Measurements from ENCODE around the gene ZNF524. TPM values are rescaled to one million over a fixed set of nuclear protein-coding genes. Genes with fewer than 3 reads are reported as not detected.
A peak's percentile ranks its signal among the peaks of the same experiment; 100 is the strongest.

Gene ZNF524
- total and polyA plus RNA-seq, 3 experiments from 2014 or later: 13.9 to 35.9 (median 15.8) TPM

DNA sequence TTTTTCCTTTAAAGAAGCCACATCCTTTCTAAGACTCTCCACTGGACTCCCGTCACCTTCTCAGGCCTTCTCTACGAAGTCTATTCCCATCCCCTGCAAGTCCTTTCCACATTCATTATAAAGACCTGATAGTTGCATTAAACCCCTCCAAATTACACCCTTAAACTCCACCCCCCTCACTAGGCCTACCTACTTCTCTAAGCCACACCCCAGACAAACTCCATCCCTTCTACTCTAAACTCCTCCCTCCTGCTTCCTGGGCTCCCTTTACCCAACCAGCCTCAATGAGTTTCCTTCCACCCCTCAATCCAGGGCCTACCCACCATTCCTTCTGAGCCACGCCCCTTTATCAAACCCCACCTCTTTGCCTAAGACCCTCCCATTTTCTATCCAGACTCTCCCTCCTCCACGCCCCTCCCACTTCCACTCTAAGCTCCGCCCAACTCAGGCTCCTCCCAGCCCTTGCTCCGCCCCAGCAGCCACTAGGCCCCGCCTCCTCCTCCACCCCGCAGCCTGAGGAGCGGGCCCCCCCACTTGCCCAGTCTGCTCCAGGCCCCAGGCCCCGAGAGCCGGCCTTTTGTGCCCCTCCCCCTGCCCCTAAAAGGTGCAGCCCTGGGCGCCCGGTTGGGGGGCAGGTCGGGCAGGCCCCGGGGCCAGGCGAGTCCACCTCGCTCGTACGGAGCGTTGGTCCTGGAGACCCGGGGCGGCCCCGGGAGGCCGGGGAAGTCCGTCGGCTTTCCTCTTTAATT lies 1.2 kb upstream of the ZNF524 start:
- Histone ChIP-seq H3K4me1 (ENCODE audit: insufficient read depth, low read length) (peaks cover 16% of the 10 kb centered on the region), H3K27ac (ENCODE audit: low read depth, low read length) (peak overlapping the region; percentile 91), H3K4me3 (ENCODE audit: low read length) (peak overlapping the region; percentile 99), H3K36me3 (ENCODE audit: insufficient read depth, low read length) (peaks cover 12% of the 10 kb centered on the region), H3K9me3 (ENCODE audit: low read length) (no peaks in the 10 kb centered on the region), H3K27me3 (ENCODE audit: insufficient read depth, low read length, poor library complexity, severe bottlenecking) (no peaks in the 10 kb centered on the region)
- ChIA-PET POLR2A (interaction anchor here (0.6 to 2.5 kb wide), 21 partner anchors 12 to 1430 kb away, joined by 3 to 34 read pairs (median 4); partner anchors contain the start of genes ISOC2, KMT5C, LENG8 and PPP6R1), CTCF (interaction anchor here (0.6 to 3.9 kb wide), 8 partner anchors 9 to 122 kb away, joined by 3 to 15 read pairs (median 4); partner anchors contain the start of gene ZNF784)
- Mint-ChIP-seq H3K36me3 (peaks cover 11 to 45% (median 13%) of the 10 kb centered on the region in 3 donors), H3K27ac (peak overlapping the region; percentile 91 to 100 (median 98)), H3K4me3 (peak overlapping the region; percentile 95 to 100 (median 98)), H3K4me1 (peaks cover 17 to 26% (median 24%) of the 10 kb centered on the region in 3 donors), H3K27me3 (peaks cover 0 to 1% of the 10 kb centered on the region in 2 donors), H3K9me3 (no peaks in the 10 kb centered on the region)
- DNase-seq: peak; percentile 85 to 96 (median 93)

GRCh38 chr19:55599468-55599841 lies 633 bp upstream of the ZNF524 start, which contains the start of gene FIZ1:
TSS of gene FIZ1 (minus strand) at chr19:55599517. CDS start at chr19:55597865, 1,652 bp downstream.
- ChIA-PET POLR2A (interaction anchor here (0.6 to 2.5 kb wide), 20 partner anchors 15 to 1430 kb away, joined by 3 to 34 read pairs (median 4); partner anchors contain the start of genes ISOC2, KMT5C, LENG8 and PPP6R1), CTCF (interaction anchor here (1.0 to 3.9 kb wide), 8 partner anchors 11 to 132 kb away, joined by 3 to 15 read pairs (median 4); partner anchors contain the start of gene ZNF784)
- H3K4me1 Mint-ChIP-seq: peaks cover 19 to 29% (median 26%) of the 10 kb centered on the region in 3 donors
- Histone ChIP-seq H3K4me3 (ENCODE audit: low read length) (peak within 1 kb of the TSS; percentile 99), H3K27me3 (ENCODE audit: insufficient read depth, low read length, poor library complexity, severe bottlenecking) (no peaks in the 10 kb centered on the region), H3K9me3 (ENCODE audit: low read length) (no peaks in the 10 kb centered on the region), H3K4me1 (ENCODE audit: insufficient read depth, low read length) (peaks cover 18% of the 10 kb centered on the region), H3K27ac (ENCODE audit: low read depth, low read length) (peak within 1 kb of the TSS; percentile 91), H3K36me3 (ENCODE audit: insufficient read depth, low read length) (peaks cover 12% of the 10 kb centered on the region)
- H3K27ac Mint-ChIP-seq: peak within 1 kb of the TSS; percentile 91 to 100 (median 98)
- no peaks in the 10 kb centered on the region for H3K9me3 Mint-ChIP-seq
- peaks cover 11 to 45% (median 13%) of the 10 kb centered on the region in 3 donors for H3K36me3 Mint-ChIP-seq
- peak; percentile 92 to 98 (median 96) for DNase-seq
- peak within 1 kb of the TSS; percentile 95 to 100 (median 98) for H3K4me3 Mint-ChIP-seq
- peaks cover 0 to 1% of the 10 kb centered on the region in 2 donors for H3K27me3 Mint-ChIP-seq

DNA sequence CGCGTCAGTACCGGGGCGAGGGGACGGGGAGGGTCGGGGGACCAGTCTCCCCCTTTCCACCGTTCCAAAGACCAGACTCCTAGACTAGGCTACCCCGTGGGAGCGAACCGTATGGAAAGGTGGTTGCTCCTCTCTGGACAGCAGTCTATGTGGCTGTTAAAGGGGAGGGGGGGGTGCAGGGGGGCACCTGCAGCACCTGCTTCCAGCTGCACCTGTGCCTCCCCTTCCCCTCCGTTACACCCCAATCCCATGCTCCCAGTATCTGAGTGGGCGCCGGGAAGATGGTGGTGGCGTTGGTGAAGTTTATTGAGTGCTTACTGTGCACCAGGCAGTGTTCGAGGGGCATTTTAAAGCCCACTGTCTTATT lies 557 bp downstream of the ZNF524 start:
- peak overlapping the region; percentile 73 to 91 (median 88) for H3K4me3 Mint-ChIP-seq
- H3K27ac Mint-ChIP-seq: peak overlapping the region; percentile 66 to 95 (median 82)
- H3K4me1 Mint-ChIP-seq: peaks cover 19 to 36% (median 32%) of the 10 kb centered on the region in 3 donors
- Histone ChIP-seq H3K27me3 (ENCODE audit: insufficient read depth, low read length, poor library complexity, severe bottlenecking) (no peaks in the 10 kb centered on the region), H3K4me3 (ENCODE audit: low read length) (peak overlapping the region; percentile 35), H3K36me3 (ENCODE audit: insufficient read depth, low read length) (peaks cover 6% of the 10 kb centered on the region), H3K4me1 (ENCODE audit: insufficient read depth, low read length) (peaks cover 23% of the 10 kb centered on the region), H3K9me3 (ENCODE audit: low read length) (no peaks in the 10 kb centered on the region), H3K27ac (ENCODE audit: low read depth, low read length) (peak overlapping the region; percentile 91)
- no peak for DNase-seq
- ChIA-PET CTCF (interaction anchor here (1.0 to 3.9 kb wide), 2 partner anchors 25 to 133 kb away, joined by 3 to 15 read pairs; partner anchors contain the start of gene ZNF784), POLR2A (interaction anchor here (1.2 to 2.5 kb wide), 3 partner anchors 32 to 346 kb away, joined by 3 to 10 read pairs (median 7); partner anchors contain the start of gene ZNF628)
- peaks cover 2 to 35% (median 5%) of the 10 kb centered on the region in 3 donors for H3K36me3 Mint-ChIP-seq
- H3K27me3 Mint-ChIP-seq: peaks cover 0 to 1% of the 10 kb centered on the region in 2 donors
- no peaks in the 10 kb centered on the region for H3K9me3 Mint-ChIP-seq

DNA sequence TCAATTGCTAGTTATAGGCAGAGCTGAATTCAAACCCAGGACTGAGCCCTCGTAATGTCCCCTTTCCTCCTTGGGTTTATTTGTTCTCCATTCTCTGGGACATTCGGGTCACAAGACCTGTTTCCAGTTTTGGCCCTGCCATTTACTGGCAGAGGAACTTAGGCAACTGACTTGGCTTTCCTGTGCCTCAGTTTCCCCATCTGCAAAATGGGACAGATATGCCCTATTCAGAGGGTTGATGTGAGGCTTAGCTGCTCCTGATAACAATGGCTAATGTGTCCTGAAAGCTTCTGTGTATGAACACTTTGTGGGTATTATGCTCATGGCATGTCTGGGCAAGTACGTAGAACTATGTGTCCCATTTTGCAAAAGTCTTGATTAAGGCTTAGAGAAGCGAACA lies 996 bp downstream of the ZNF524 start:
- Histone ChIP-seq H3K36me3 (ENCODE audit: insufficient read depth, low read length) (peaks cover 2% of the 10 kb centered on the region), H3K4me3 (ENCODE audit: low read length) (peak overlapping the region; percentile 35), H3K27me3 (ENCODE audit: insufficient read depth, low read length, poor library complexity, severe bottlenecking) (no peaks in the 10 kb centered on the region), H3K9me3 (ENCODE audit: low read length) (no peaks in the 10 kb centered on the region), H3K4me1 (ENCODE audit: insufficient read depth, low read length) (peaks cover 26% of the 10 kb centered on the region), H3K27ac (ENCODE audit: low read depth, low read length) (peak overlapping the region; percentile 91)
- POLR2A ChIA-PET: interaction anchor here (2.5 kb wide), 1 partner anchor 347 kb away, joined by 7 read pairs; no protein-coding TSS in a partner anchor
- peak overlapping the region; percentile 73 to 91 (median 88) for H3K4me3 Mint-ChIP-seq
- no peak for DNase-seq
- CTCF ChIA-PET: interaction anchor here (3.9 kb wide), 1 partner anchor 25 kb away, joined by 15 read pairs; the partner anchor contains the start of gene ZNF784
- H3K27ac Mint-ChIP-seq: peak overlapping the region; percentile 66 to 95 (median 82)
- H3K27me3 Mint-ChIP-seq: no peaks in the 10 kb centered on the region
- no peaks in the 10 kb centered on the region for H3K9me3 Mint-ChIP-seq
- H3K36me3 Mint-ChIP-seq: peaks cover 0 to 34% (median 5%) of the 10 kb centered on the region in 3 donors
- H3K4me1 Mint-ChIP-seq: peaks cover 23 to 39% (median 35%) of the 10 kb centered on the region in 3 donors

DNA sequence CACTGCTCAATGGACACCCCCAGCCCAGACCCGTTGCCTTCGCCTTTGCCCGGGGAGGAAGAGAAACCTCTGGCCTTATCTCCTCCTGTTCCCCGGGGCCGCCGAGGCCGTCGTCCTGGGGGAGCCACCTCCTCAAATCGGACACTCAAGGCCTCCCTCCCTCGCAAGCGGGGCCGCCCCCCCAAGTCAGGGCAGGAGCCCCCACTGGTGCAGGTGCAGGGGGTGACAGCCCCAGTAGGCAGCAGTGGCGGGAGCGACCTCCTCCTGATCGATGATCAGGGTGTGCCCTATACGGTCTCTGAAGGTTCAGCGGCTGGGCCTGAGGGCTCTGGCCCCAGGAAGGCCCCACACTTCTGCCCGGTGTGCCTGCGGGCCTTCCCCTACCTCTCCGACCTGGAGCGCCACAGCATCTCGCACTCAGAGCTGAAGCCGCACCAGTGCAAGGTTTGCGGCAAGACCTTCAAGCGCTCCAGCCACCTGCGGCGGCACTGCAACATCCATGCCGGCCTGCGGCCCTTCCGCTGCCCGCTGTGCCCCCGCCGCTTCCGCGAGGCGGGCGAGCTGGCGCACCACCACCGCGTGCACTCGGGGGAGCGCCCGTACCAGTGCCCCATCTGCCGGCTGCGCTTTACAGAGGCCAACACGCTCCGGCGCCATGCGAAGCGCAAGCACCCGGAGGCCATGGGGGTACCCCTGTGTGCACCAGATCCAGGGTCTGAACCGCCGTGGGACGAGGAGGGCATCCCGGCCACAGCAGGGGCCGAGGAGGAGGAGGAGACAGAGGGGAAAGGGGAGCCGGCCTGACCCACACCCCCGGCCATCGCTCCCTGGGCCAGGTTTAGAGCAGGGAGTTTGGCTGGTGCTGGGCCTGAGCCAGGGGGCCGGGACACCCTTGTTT lies 2.3 kb downstream of the ZNF524 start:
- Histone ChIP-seq H3K4me1 (ENCODE audit: insufficient read depth, low read length) (peaks cover 38% of the 10 kb centered on the region), H3K27ac (ENCODE audit: low read depth, low read length) (no peak overlapping the region), H3K27me3 (ENCODE audit: insufficient read depth, low read length, poor library complexity, severe bottlenecking) (no peaks in the 10 kb centered on the region), H3K4me3 (ENCODE audit: low read length) (no peak overlapping the region), H3K36me3 (ENCODE audit: insufficient read depth, low read length) (no peaks in the 10 kb centered on the region), H3K9me3 (ENCODE audit: low read length) (no peaks in the 10 kb centered on the region)
- Mint-ChIP-seq H3K4me1 (peaks cover 34 to 52% (median 48%) of the 10 kb centered on the region in 3 donors), H3K9me3 (no peaks in the 10 kb centered on the region), H3K27me3 (no peaks in the 10 kb centered on the region), H3K36me3 (peaks cover 0 to 33% (median 0%) of the 10 kb centered on the region in 3 donors), H3K4me3 (peak overlapping the region in 1 of 7 donors; percentile 91), H3K27ac (no peak overlapping the region)
- POLR2A ChIA-PET: interaction anchor here (0.5 to 0.7 kb wide), 2 partner anchors 40 to 98 kb away, joined by 3 to 4 read pairs; no protein-coding TSS in a partner anchor
- DNase-seq: no peak
- CTCF ChIA-PET: interaction anchor here (3.9 kb wide), 1 partner anchor 23 kb away, joined by 15 read pairs; the partner anchor contains the start of gene ZNF784

GRCh38 chr19:55603115-55603514 lies 3.0 kb downstream of the ZNF524 start:
- ChIA-PET CTCF (no interaction called here), POLR2A (no interaction called here)
- Histone ChIP-seq H3K4me3 (ENCODE audit: low read length) (no peak overlapping the region), H3K4me1 (ENCODE audit: insufficient read depth, low read length) (peaks cover 42% of the 10 kb centered on the region), H3K36me3 (ENCODE audit: insufficient read depth, low read length) (no peaks in the 10 kb centered on the region), H3K27me3 (ENCODE audit: insufficient read depth, low read length, poor library complexity, severe bottlenecking) (no peaks in the 10 kb centered on the region), H3K9me3 (ENCODE audit: low read length) (no peaks in the 10 kb centered on the region), H3K27ac (ENCODE audit: low read depth, low read length) (no peak overlapping the region)
- no peak for DNase-seq
- Mint-ChIP-seq H3K9me3 (no peaks in the 10 kb centered on the region), H3K4me1 (peaks cover 42 to 59% (median 55%) of the 10 kb centered on the region in 3 donors), H3K36me3 (peaks cover 0 to 39% (median 4%) of the 10 kb centered on the region in 3 donors), H3K27ac (peak overlapping the region in 2 of 8 donors; percentile 47 to 57), H3K27me3 (no peaks in the 10 kb centered on the region), H3K4me3 (peak overlapping the region in 4 of 7 donors; percentile 14 to 39 (median 25))
